Thoracic aorta (tissue), 2 donors: ENCODE measurements around the gene PLSCR4. TPM values are rescaled to one million over a fixed set of nuclear protein-coding genes. Genes with fewer than 3 reads are reported as not detected.

Experiments used
- ATAC-seq: fragments of 150-250 bp; one replicate; pipeline ENCODE4 v1.8.0; 2017; ENCODE audit warnings: low read depth; ENCODE audit not compliant: insufficient number of reproducible peaks, low FRiP score
- DNase-seq: peaks from one replicate; pipeline ENCODE4 v3.0.0-alpha.2; 2020; ENCODE audit warnings: low spot score
- H3K27ac ChIP-seq, 2 donors: fragments of 200-600 bp; sonication (generic); 1 replicate in 1 of 2; 2 replicates in 1 of 2; pipeline ENCODE4 v1.5.1; 2016; ENCODE audit warnings: mild to moderate bottlenecking in 2 of 2, moderate library complexity in 2 of 2
- H3K27me3 ChIP-seq: fragments of 200-600 bp; sonication (generic); replicated peaks from 2 replicates; pipeline ENCODE4 v1.6.0; 2016; ENCODE audit warnings: mild to moderate bottlenecking; ENCODE audit not compliant: insufficient read depth
- H3K36me3 ChIP-seq: fragments of 200-600 bp; sonication (generic); one replicate; pipeline ENCODE4 v1.5.1; 2016
- H3K4me1 ChIP-seq, 2 donors: fragments of 200-600 bp; sonication (generic); 1 replicate in 1 of 2; 2 replicates in 1 of 2; pipeline versions ENCODE4 v1.5.1 to v1.6.0; 2016; ENCODE audit warnings: low read depth in 2 of 2, mild to moderate bottlenecking in 1 of 2; ENCODE audit not compliant: control insufficient read depth in 1 of 2
- H3K4me3 ChIP-seq: fragments of 200-600 bp; sonication (generic); 2 replicates; pipeline ENCODE4 v1.5.1; 2016; ENCODE audit warnings: mild to moderate bottlenecking
- H3K9me3 ChIP-seq: fragments of 200-600 bp; sonication (generic); 2 replicates; pipeline ENCODE4 v1.5.1; 2016
- CTCF ChIP-seq: fragments of 200-600 bp; sonication (generic); IDR thresholded peaks from one replicate; pipeline ENCODE4 v1.5.1; 2019; ENCODE audit warnings: antibody characterized with exemption
- total RNA-seq, 2 donors: library from RNA; depleted of rRNA; stranded (reverse); fragments of >200 nt; gene quantifications; one replicate each; pipeline versions ENCODE4 v1.1.0 to v1.2.3, GENCODE V29; 2016

The PLSCR4 gene
- total RNA-seq, 2 donors from 2014 or later: 115 to 148 TPM

GRCh38 chr3:146157325-146158060, 93.4 kb downstream of the PLSCR4 start:
- H3K36me3 ChIP-seq: no peaks in the 10 kb centered on the region
- DNase-seq (no peak), ATAC-seq (no peak)
- H3K27me3 ChIP-seq: no peaks in the 10 kb centered on the region
- peak overlapping the region; percentile 85 for H3K4me3 ChIP-seq
- peaks cover 30 to 53% of the 10 kb centered on the region in 2 donors for H3K4me1 ChIP-seq
- TF ChIP-seq CTCF: no peak
- H3K9me3 ChIP-seq: no peaks in the 10 kb centered on the region
- peak overlapping the region; percentile 98 to 99 for H3K27ac ChIP-seq

- Histone ChIP-seq H3K4me3 (peak overlapping the region; percentile 85), H3K4me1 (peaks cover 32 to 53% of the 10 kb centered on the region in 2 donors), H3K27me3 (no peaks in the 10 kb centered on the region), H3K36me3 (no peaks in the 10 kb centered on the region), H3K9me3 (no peaks in the 10 kb centered on the region), H3K27ac (peak overlapping the region; percentile 98 to 99)
- no peak for TF ChIP-seq CTCF
- no peak for ATAC-seq
- no peak for DNase-seq
Observed at GRCh38 chr3:146156666-146157314, 94.1 kb downstream of the PLSCR4 start.

GRCh38 chr3:146156095-146156494, 94.8 kb downstream of the PLSCR4 start:
- Histone ChIP-seq H3K4me3 (peak overlapping the region; percentile 85), H3K9me3 (no peaks in the 10 kb centered on the region), H3K27ac (peak overlapping the region; percentile 98 to 99), H3K4me1 (peaks cover 35 to 58% of the 10 kb centered on the region in 2 donors), H3K36me3 (no peaks in the 10 kb centered on the region), H3K27me3 (no peaks in the 10 kb centered on the region)
- TF ChIP-seq CTCF: no peak
- ATAC-seq (no peak), DNase-seq (no peak)

GRCh38 chr3:146154995-146155394, 95.9 kb downstream of the PLSCR4 start:
- H3K9me3 ChIP-seq: no peaks in the 10 kb centered on the region
- no peak overlapping the region for H3K4me3 ChIP-seq
- no peaks in the 10 kb centered on the region for H3K27me3 ChIP-seq
- H3K4me1 ChIP-seq: peaks cover 37 to 68% of the 10 kb centered on the region in 2 donors
- ATAC-seq: no peak
- H3K36me3 ChIP-seq: no peaks in the 10 kb centered on the region
- peak overlapping the region; percentile 13 to 98 for H3K27ac ChIP-seq
- DNase-seq: no peak
- no peak for TF ChIP-seq CTCF

- Histone ChIP-seq H3K4me1 (peaks cover 37 to 68% of the 10 kb centered on the region in 2 donors), H3K27me3 (no peaks in the 10 kb centered on the region), H3K4me3 (no peak overlapping the region), H3K9me3 (no peaks in the 10 kb centered on the region), H3K27ac (peak overlapping the region; percentile 12 to 98), H3K36me3 (no peaks in the 10 kb centered on the region)
- TF ChIP-seq CTCF: no peak
- ATAC-seq: no peak
- no peak for DNase-seq
Observed at GRCh38 chr3:146154316-146154715, 96.6 kb downstream of the PLSCR4 start.
